M059J (cell line): ENCODE measurements around the gene FJX1. TPM values are rescaled to one million over a fixed set of nuclear protein-coding genes. Genes with fewer than 3 reads are reported as not detected.

Experiments used
- DNase-seq: peaks from one replicate; pipeline ENCODE4 v3.0.0-alpha.2; 2012; ENCODE audit warnings: low read depth
- total RNA-seq: library from RNA; depleted of rRNA; stranded (reverse); fragments of >200 nt; shearing (Covaris generic); gene quantifications from 2 replicates; pipeline ENCODE4 v1.2.3, GENCODE V29; 2014

The FJX1 gene
- total RNA-seq, 1 experiment from 2014 or later = 14.4 TPM

DNA sequence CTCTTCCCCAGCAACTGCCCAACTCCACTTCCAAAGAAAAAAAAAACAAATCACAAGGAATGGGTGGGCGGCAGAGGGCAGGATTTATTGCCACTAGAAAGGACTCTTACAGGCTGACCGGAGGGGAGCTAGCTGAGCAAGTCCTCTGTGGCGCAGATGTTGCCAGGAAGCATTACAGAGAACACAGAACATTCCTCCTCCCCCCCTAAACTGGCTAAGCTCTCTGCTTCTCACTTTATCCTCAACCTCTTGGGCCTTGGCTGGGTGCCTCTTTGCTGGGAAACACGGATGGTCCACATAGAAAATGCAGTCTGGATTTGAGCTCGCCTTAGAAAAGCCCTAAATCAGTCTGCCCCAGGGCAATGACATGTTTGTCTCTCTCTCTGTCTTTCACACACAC is 12.6 kb upstream of the FJX1 start:
- DNase-seq = no peak

DNA sequence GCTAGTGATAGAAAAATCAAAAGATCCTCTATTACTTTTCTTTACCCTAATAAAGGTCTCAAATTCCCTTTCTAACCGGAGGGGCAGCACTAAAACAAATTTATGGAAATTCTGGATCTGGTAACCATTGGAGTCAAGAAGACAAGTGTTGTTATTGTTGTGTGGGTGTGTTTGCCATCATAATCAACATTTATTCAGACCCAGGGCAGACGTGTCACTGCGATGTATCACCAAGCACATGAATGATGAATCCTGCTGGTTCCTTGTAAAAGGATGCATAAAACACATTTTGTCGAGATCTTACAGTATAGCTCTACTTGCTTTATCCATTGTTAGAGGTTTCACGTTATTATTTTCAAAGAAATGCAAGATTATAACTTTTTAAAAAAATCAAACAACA is 12.1 kb upstream of the FJX1 start:
- DNase-seq = no peak

DNA sequence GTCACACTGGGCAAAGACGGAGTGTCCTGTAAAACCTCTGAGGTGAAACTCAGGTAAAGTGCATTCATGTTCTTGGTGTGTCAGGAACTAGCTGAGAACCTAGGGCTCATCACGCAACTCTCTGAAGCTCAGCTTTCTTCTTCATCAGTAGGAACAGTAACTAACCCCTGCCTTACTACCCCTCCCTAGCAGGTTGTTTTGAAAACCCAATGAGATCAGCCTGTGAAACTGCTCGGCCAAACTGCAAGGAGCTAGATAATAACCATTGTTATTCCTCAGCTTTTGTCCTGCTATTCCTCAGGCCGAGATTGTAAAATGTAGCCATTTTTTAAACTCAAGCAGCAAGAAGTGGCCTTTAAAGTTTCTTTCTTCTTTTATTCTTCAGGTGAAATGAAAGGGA is 9.8 kb upstream of the FJX1 start:
- DNase-seq = no peak

DNA sequence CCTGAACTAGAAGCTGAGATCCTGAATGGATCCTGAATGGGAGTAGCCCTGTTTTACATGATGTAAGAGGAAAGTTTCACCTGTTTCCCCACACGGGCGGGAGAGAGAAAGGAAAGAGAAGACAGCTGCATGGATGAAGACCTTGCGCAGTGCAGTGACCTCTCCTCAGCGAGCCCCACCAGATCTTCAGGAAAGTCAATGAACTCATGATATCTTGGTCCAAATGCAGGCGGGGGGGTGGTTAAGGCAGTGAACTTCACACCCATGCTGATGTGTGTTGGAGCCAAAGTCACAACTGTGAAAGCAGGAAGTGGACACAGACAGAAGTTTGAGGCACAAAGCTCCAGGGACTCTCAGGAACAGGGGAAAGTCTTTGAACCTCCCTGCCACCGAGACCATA is 8.6 kb upstream of the FJX1 start:
- no peak for DNase-seq

DNA sequence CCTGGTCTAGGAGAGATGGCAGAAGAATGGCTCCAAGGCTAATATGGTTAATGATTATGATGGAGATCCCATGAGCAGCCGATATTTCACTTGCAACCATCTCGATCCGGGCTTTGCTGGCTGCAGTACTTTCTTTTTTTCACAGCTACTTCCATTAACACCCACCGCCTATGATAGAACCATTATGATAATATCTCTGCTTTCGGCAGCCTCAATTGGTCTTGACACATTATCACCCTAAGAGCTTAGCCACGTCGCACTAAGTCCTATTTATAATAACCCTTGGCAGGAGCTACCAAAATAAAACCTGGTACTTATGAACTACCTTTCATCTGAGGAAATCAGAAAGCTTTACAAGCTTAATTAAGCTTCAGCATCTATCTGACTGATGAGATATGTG is 7.6 kb upstream of the FJX1 start:
- DNase-seq = no peak

DNA sequence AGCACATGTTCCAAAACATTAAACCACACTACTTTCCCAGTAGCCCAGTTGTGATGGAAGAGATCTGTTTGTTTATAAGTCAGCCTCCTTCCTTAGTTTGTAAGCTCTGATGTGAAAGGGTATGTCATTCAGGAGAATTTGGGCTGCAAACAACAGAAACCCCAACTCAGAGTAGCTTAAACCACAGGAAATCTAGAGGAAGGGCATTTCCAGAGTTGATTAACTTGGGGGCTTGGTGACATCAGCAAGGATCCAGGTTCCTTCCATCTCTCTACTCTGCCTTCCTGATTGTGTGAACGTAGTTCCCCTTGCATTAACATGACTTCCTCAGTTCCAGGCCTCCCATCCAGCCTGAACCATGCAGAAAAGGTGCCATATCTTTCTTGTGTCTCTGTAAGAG is 6.5 kb upstream of the FJX1 start:
- DNase-seq = no peak

DNA sequence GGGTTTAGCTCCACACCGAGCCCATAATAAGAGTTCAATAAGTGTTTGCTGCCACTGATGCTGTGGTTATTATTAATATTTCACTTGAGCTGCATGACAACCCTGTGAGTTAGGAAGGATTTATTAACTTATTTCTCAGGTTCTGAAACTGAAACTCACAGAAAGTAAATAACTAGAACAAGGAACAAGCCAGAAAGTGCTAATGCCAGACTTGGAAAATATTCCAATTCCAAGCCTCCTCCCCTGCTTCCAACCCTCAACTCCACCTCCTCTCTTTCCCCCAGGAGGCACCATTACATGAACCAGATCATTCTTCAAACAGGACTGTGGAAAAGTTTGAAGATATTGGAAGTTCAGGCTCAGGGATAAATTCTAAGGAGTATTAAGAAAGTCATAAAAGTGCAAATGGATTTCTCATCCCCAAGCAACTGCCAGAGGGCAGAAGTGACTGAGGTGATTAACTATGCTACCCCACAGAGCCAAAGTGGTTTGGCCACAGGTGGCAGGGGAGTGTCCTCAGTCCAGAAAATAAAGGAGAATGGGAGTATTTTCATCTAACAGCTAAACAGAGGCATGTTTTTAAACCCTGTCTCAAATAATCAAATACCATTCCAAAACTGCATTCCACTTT is 3.2 kb upstream of the FJX1 start:
- DNase-seq = peak; percentile 84

DNA sequence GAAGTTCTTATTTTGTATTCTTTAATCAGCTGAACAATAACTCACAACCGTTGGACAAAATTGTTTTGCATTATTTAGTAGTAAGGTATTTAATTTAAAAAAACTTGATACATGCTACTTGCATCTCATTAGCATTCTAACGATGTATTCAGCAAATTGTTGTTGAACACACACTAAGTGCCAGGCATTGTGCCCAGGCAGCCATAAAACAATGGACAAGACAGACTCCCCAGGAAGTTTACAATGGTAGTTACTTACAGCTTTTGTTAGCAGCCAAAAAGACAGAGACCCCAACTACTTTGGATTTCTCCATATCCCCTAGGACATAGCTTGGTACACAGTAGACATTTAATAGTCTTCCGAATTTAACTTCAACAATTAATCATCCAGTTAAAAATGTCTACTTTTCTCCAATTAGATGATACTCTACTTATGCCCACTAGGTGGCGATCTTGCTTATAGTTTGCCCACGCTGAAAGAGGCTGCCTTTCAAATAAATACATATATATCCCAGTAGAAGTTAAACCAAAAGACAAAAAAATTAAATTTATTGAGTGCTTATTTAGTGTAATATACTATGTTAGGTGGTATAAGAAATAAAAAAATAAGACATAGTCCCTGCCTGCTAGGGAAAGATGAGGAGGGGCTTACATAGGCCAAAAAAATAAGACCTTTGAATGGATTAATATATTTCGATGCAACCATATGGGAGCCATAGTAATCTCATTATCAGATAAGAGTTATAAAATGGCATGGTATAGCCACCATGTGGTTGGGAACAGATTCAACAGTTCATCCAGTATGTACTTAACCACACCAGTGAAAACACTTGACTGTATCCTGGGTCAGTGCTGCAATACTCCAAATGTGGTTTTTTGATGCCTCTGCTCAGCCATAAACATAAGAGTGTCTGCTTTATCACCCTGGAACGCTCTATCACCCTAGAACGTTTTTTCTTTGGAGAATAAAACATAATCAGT is 2.0 kb upstream of the FJX1 start:
- peak; percentile 63 for DNase-seq

DNA sequence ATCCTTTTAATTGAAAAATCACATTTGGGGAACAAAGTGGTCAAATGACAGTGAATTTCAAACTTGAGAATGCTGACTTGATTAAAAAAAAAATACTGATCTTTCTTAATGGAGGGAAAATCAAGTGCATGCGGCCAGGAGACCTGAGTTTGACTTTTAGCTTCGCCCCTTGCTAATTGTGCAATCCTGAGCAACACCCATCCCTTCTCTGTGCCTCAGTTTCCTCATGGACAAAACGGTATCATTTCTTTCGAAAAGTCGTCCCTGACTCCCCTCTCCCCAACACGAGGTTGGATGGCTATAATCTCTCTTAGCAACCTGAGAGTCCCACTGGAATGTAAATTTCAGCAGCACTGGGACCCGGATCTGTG is 959 bp upstream of the FJX1 start:
- DNase-seq = no peak

DNA sequence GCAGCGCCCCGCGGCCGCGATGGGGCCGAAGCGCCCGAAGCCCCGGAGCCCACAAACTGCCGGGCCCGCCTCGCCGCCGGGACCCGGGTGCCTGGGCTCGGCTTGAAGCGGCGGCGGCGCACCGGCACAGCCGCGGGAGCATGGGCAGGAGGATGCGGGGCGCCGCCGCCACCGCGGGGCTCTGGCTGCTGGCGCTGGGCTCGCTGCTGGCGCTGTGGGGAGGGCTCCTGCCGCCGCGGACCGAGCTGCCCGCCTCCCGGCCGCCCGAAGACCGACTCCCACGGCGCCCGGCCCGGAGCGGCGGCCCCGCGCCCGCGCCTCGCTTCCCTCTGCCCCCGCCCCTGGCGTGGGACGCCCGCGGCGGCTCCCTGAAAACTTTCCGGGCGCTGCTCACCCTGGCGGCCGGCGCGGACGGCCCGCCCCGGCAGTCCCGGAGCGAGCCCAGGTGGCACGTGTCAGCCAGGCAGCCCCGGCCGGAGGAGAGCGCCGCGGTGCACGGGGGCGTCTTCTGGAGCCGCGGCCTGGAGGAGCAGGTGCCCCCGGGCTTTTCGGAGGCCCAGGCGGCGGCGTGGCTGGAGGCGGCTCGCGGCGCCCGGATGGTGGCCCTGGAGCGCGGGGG is 346 bp downstream of the FJX1 start:
- peak; percentile 53 for DNase-seq

DNA sequence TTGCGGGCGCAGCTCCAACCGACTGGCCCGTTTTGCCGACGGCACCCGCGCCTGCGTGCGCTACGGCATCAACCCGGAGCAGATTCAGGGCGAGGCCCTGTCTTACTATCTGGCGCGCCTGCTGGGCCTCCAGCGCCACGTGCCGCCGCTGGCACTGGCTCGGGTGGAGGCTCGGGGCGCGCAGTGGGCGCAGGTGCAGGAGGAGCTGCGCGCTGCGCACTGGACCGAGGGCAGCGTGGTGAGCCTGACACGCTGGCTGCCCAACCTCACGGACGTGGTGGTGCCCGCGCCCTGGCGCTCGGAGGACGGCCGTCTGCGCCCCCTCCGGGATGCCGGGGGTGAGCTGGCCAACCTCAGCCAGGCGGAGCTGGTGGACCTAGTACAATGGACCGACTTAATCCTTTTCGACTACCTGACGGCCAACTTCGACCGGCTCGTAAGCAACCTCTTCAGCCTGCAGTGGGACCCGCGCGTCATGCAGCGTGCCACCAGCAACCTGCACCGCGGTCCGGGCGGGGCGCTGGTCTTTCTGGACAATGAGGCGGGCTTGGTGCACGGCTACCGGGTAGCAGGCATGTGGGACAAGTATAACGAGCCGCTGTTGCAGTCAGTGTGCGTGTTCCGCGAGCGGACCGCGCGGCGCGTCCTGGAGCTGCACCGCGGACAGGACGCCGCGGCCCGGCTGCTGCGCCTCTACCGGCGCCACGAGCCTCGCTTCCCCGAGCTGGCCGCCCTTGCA is 1.0 kb downstream of the FJX1 start:
- peak; percentile 57 for DNase-seq

DNA sequence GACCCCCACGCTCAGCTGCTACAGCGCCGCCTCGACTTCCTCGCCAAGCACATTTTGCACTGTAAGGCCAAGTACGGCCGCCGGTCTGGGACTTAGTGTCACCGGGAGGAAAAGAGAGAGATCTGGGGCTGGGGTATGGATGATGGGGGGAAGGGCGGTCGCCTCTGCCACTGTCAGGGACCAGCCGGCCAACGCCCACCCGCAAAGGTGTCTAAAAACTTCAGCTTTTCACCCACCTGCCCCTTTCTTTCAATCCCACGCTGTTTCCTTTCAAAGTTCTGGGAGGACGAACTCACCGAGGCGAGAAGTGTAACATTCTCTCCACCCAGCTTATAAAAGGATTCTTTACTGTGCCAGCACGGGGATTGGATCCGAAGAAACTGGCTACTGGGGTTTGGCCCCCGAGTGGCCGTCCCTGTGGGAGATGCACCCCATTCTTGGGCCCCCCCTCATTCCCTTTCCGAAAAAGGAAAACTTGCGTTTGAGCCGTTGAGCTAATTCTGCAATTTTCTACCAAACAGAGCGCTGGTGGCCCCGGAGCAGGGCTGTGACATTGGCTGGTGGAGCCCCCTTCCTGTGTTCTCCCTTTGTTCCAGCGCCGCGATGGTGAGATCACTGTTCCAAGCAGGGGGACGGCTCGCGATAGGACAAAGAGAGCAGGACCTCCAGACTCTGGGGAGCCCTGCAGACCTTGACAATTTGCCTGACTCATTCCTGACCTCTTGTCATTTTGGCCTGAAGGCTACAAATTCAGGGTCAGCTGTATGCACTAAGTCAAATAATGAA is 1.8 kb downstream of the FJX1 start:
- DNase-seq = peak; percentile 63

DNA sequence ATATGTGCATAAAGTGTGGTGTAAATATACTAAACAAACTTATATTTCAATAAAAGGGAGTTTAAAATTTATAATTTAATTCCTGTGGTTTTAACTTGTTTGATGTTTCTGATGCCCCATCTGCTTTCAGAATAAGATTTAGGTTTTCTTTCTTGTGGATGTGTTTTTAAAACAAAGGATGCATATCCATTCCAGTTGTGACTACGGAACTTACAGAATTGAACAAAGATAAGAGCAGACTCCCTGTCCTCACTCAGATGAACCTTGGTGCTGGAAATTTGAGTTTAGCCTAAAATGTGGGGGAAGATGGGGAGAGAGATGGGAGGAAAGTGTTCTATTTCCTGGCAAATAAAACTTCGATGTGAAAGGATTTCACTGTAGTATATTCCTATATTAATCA is 2.5 kb downstream of the FJX1 start:
- no peak for DNase-seq

DNA sequence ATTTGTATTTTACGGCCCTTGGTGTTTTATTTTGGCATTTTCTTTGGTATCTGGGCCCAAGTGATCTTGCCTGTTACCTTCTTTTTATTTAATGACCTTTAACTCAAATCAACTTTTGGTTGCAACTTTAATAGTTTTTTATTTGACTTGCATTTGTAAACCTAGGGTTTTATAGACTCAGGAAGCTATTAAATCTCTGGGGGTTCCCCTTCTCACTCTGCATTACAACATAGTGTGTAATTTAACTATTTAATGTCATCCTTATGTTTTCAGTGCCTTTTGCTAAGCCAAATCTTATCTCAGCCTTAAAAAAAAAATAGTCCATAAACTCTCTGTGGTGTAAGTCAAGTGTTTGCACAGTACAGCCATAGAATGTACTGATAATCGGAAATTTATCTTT is 3.4 kb downstream of the FJX1 start:
- DNase-seq = peak; percentile 63

DNA sequence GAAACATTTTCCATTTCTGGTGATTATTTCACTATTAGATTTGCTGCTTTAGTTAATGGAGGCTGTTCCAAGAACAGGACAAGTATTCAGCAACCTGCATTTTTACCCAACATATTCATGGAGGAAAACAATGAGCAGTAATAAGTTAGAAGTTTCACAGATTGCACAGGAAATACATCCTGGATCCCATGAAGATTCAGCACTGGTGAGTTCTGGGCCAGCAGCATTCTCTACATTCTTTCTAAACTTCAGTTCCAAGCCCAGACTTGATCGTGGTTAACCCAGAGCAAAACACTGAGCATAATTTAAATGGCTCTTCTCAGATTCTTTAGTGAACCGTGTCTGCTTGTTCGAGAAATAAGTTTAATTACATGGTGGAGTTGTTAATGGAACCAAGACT is 3.8 kb downstream of the FJX1 start:
- DNase-seq = peak; percentile 88

DNA sequence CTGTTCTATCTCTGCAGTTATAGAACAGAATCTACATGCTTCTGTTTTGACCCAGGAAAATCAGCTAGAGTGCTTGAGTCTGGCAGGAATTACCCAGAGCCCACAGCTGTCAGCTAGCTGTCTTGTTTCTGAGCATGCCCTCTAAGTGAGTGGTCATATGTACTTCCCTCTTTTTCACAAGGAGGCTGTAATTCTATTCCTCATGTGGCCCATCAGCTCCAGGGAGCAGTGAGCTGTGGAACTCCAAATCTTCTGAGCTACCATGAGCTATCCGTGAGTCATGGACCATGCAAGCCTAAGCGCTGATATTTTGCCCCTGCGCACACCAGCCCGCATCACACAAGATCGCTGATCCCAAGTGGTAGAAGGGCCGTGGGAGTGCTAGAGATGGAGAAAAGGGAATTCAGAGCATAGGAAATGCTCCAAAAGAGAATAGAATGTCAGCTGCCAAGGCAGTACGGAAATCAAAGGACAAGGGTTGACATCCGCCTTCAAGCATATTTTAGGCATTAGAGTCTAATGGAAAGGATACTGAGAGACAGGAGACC is 5.4 kb downstream of the FJX1 start:
- peak; percentile 71 for DNase-seq

DNA sequence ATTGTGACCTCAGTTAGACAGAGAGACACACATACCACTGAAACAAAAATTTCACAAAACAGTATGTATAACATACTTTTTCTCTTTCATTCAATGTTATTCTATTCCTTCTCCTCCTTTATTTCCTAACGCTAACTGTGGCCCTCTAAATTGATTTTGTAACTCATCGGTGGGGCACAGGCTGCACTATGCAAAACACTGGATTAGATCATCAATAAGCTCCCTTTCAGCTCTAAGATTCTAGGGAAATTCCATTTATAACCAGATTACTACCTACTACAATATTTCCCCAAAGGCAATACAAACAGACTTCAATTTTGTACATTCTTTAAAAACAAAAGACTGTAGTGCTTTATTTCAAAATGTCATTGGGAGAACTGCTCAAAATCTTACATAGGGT is 6.1 kb downstream of the FJX1 start:
- no peak for DNase-seq

DNA sequence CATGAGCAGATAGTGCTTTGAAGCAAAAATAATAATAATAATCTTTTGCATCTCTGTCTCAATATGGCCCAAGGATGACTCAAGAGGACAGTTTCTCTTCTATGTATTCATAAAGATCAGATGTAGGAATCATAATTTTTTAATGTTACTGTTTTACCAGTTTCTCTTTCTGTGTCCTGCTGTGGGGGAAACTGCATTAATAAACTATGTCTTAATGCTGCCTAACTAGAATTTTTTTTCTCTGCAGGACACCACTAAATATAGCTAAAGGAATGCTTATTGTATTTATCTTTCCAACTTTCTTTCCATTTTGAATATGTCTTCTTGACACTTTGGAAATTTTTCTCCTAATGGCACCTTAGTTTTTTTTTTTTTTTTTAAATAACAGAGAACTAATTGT is 6.5 kb downstream of the FJX1 start:
- no peak for DNase-seq

DNA sequence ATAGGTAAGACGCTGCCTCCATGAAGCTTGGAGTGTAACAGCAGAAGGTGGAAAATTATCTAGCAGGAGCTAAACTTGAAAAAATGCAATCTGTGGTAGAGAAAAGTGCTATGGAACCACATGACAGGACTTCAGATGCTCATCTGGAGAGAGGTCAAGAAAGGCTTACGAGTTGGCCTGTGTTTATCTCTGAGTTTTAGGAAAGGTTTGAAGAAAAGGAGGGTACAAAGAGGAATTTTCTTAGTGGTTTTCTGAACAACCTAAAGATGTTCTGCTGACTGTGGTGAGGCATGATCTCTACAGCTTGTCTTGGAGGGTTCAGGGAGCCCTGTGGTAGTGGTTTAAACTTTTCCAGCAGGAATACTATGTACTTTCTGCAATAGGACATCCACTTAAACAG is 8.2 kb downstream of the FJX1 start:
- DNase-seq = no peak

DNA sequence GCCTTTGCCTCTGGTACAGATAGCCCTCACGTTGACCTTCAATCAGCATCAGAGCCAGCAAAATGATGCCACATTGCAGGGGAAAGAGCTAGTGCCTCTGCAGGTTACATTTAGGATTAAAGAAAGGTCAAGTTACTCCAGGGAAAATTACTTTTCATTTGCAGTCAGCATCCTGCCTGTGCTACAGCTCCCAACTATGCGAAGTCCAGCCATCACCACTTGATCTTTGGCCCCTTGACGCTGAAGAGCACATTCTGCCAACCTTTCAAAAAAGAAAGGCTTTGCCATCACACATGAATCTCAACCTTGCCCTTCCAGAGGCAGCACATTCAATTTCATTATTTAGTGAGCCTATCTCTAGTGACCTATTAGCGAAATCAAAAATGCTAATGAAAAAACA is 11.3 kb downstream of the FJX1 start:
- DNase-seq = no peak

DNA sequence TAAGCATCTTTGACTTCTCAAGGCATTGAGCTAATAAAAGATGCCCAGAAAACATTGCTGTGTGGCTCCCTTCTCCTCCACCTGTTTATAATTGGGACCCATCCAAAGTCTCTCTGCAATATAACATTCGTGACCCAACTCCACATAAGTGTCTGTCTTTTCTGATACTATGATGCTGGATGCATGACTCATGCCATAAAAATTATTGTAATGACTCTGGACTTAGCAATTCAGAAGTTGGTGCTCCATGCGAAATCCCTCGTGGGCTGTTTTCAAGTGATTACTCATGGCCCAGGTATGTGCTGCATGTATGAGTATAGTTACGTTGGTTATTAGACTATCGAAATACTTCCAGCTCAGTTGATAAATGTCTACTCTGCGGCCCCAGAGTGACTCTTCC is 11.7 kb downstream of the FJX1 start:
- peak; percentile 100 for DNase-seq
